Osteoblast (primary cell): ENCODE results near the gene COMMD8. TPM values are rescaled to one million over a fixed set of nuclear protein-coding genes. Genes with fewer than 3 reads are reported as not detected.

Source experiments
- DNase-seq: peaks from one replicate; pipeline ENCODE4 v3.0.0; 2011; ENCODE audit warnings: low spot score, mixed read lengths; ENCODE audit not compliant: insufficient read length; ENCODE audit errors: missing footprints
- H2AFZ ChIP-seq: 2 replicates; pipeline ENCODE4 v1.6.0; 2011; ENCODE audit warnings: mild to moderate bottlenecking, low read length
- H3K27ac ChIP-seq: 2 replicates; pipeline ENCODE4 v1.5.1; 2011; ENCODE audit warnings: mild to moderate bottlenecking, low read depth, low read length, moderate library complexity
- H3K27me3 ChIP-seq: 2 replicates; pipeline ENCODE4 v1.6.0; 2012; ENCODE audit warnings: mild to moderate bottlenecking, control low read depth, inconsistent platforms, low read length, moderate library complexity; ENCODE audit not compliant: insufficient read depth
- H3K36me3 ChIP-seq: 2 replicates; pipeline ENCODE4 v1.5.1; 2011; ENCODE audit warnings: mild to moderate bottlenecking, low read length, control low read depth, moderate library complexity; ENCODE audit not compliant: insufficient read depth
- H3K4me1 ChIP-seq: 2 replicates; pipeline ENCODE4 v1.5.1; 2011; ENCODE audit warnings: mild to moderate bottlenecking, low read length, control low read depth, moderate library complexity; ENCODE audit not compliant: insufficient read depth
- H3K4me2 ChIP-seq: 2 replicates; pipeline ENCODE4 v1.6.0; 2011; ENCODE audit warnings: mild to moderate bottlenecking, low read length; ENCODE audit not compliant: insufficient read depth
- H3K4me3 ChIP-seq: fragments of 200-600 bp; sonication (generic); 3 replicates; pipeline ENCODE4 v1.5.1; 2012; ENCODE audit warnings: mild to moderate bottlenecking, low read length, inconsistent platforms; ENCODE audit not compliant: insufficient read depth
- H3K79me2 ChIP-seq: 2 replicates; pipeline ENCODE4 v1.6.0; 2012; ENCODE audit warnings: mild to moderate bottlenecking, low read length, control low read depth, inconsistent platforms; ENCODE audit not compliant: insufficient read depth
- H3K9me3 ChIP-seq: 2 replicates; pipeline ENCODE4 v1.5.1; 2011; ENCODE audit warnings: low read depth, low read length, control low read depth
- H4K20me1 ChIP-seq: 2 replicates; pipeline ENCODE4 v1.6.0; 2012; ENCODE audit warnings: mild to moderate bottlenecking, low read length, control low read depth; ENCODE audit not compliant: insufficient read depth
- total RNA-seq: library from RNA; depleted of rRNA; stranded (reverse); fragments of >200 nt; gene quantifications from 2 replicates; pipeline ENCODE4 v1.2.3, GENCODE V29; 2012
- TF ChIP-seq, protein P1 (sequence below): IDR thresholded peaks from 2 replicates; pipeline ENCODE4 v1.5.1; 2011; ENCODE audit warnings: mild to moderate bottlenecking, low read depth, low read length, moderate library complexity; ENCODE audit errors: extremely low read depth

COMMD8 gene
- total RNA-seq, 1 donor: 30.8 TPM

DNA sequence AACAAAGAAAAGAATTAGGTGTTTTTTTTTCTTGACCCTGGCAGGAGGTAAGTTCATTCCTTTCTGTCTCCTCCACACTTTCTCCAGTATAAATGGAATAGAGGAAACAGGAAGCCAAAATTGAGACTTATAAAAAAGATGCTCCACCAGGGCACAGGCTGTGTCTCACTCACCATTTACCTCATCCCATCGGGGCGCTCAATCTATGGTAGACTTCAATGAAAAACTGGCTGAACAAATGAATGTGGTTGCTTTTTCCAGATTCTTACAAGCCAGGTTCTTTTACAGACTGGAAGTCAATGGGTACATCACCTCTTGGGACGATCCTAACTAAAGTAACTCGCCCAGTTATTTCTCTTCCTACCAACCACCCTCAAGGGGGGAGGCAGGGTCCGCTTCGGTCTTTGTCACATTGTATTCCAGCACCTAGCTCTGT is 685 bp downstream of the COMMD8 start:
- H3K9me3 ChIP-seq: no peaks in the 10 kb centered on the region
- H3K4me2 ChIP-seq: peak overlapping the region; percentile 93
- peaks cover 5% of the 10 kb centered on the region for H3K36me3 ChIP-seq
- peak overlapping the region; percentile 87 for H3K27ac ChIP-seq
- H2AFZ ChIP-seq: peak overlapping the region; percentile 88
- no peak for DNase-seq
- TF ChIP-seq, protein P1, sequence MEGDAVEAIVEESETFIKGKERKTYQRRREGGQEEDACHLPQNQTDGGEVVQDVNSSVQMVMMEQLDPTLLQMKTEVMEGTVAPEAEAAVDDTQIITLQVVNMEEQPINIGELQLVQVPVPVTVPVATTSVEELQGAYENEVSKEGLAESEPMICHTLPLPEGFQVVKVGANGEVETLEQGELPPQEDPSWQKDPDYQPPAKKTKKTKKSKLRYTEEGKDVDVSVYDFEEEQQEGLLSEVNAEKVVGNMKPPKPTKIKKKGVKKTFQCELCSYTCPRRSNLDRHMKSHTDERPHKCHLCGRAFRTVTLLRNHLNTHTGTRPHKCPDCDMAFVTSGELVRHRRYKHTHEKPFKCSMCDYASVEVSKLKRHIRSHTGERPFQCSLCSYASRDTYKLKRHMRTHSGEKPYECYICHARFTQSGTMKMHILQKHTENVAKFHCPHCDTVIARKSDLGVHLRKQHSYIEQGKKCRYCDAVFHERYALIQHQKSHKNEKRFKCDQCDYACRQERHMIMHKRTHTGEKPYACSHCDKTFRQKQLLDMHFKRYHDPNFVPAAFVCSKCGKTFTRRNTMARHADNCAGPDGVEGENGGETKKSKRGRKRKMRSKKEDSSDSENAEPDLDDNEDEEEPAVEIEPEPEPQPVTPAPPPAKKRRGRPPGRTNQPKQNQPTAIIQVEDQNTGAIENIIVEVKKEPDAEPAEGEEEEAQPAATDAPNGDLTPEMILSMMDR: no peak
- H3K79me2 ChIP-seq: peaks cover 32% of the 10 kb centered on the region
- no peaks in the 10 kb centered on the region for H4K20me1 ChIP-seq
- H3K27me3 ChIP-seq: no peaks in the 10 kb centered on the region
- peaks cover 16% of the 10 kb centered on the region for H3K4me1 ChIP-seq
- H3K4me3 ChIP-seq: peak overlapping the region; percentile 93

DNA sequence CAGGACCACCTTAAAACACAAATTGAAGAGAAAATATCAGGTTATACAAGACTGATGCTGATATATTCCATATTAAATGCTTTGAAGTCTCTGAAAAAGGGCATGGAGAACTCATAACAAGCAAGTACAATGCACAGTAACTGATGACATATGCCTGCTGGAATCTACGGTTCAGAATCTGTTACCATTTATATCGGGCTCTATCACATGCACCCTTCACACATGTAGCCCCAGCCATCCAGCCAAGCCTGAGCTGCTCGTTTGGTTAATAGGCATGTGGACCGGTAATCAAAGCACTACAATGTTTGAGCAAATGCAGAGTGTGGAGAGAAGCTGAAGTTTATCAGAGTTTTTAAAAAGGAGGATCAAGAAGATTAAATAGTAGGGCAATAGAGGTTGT is 11.8 kb downstream of the COMMD8 start:
- Histone ChIP-seq H3K27ac (no peak overlapping the region), H3K4me2 (no peak overlapping the region), H4K20me1 (no peaks in the 10 kb centered on the region), H3K79me2 (no peaks in the 10 kb centered on the region), H3K27me3 (no peaks in the 10 kb centered on the region), H3K4me1 (no peaks in the 10 kb centered on the region), H2AFZ (no peak overlapping the region), H3K4me3 (no peak overlapping the region), H3K36me3 (peaks cover 27% of the 10 kb centered on the region), H3K9me3 (no peaks in the 10 kb centered on the region)
- TF ChIP-seq, protein P1: no peak
- DNase-seq: no peak

DNA sequence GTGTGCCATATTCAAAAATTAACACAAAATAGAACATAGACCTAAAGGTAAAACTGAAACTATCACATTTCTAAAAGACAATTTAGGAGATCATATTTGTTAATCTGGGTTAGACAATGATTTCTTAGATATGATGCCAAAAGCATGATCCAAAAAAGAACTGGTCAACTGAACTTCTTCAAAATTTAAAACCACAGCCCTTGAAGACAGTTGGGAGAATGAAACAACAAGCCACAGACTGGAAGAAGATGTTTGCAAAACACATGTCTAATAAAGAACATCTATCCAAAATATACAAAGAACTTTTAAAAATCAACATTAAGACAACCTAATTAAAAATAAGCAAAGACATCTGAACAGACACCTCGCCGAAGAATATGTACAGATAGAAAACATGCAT is 19.5 kb downstream of the COMMD8 start:
- Histone ChIP-seq H3K4me1 (no peaks in the 10 kb centered on the region), H3K36me3 (no peaks in the 10 kb centered on the region), H2AFZ (no peak overlapping the region), H3K4me2 (no peak overlapping the region), H3K79me2 (no peaks in the 10 kb centered on the region), H3K27ac (no peak overlapping the region), H3K27me3 (no peaks in the 10 kb centered on the region), H3K4me3 (no peak overlapping the region), H4K20me1 (no peaks in the 10 kb centered on the region), H3K9me3 (no peaks in the 10 kb centered on the region)
- DNase-seq: no peak
- TF ChIP-seq, protein P1: no peak

DNA sequence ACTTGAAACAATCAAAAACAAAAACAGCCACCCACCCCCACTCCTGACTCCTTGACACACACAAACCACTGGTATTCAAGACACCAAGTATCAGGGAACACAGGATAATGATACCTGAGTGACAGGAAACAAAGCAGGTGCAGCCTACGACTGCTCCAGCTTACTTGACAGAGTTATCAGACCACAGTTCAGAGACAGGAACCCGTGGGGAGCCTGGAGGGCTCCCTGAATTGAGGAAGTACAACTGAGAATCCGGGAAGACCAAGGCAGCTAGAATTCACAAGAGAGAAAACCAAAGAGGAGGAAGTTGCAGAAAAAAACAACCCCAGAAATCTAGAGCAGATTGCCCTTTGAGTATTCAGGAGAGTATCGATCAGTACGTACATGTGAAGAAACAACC is 20.5 kb downstream of the COMMD8 start:
- Histone ChIP-seq H3K4me2 (no peak overlapping the region), H2AFZ (no peak overlapping the region), H3K36me3 (no peaks in the 10 kb centered on the region), H3K9me3 (no peaks in the 10 kb centered on the region), H4K20me1 (no peaks in the 10 kb centered on the region), H3K4me1 (no peaks in the 10 kb centered on the region), H3K79me2 (no peaks in the 10 kb centered on the region), H3K27ac (no peak overlapping the region), H3K27me3 (no peaks in the 10 kb centered on the region), H3K4me3 (no peak overlapping the region)
- no peak for DNase-seq
- TF ChIP-seq, protein P1: no peak
